WTC11 (cell line): ENCODE measurements around the gene AKAP6. TPM values are rescaled to one million over a fixed set of nuclear protein-coding genes. Genes with fewer than 3 reads are reported as not detected.

Source experiments
- ATAC-seq: fragments of 200-7000 bp; cut with Tn5 transposase; 2 replicates; pipeline ENCODE4 v1.10.0; 2021; ENCODE audit warnings: mild to moderate bottlenecking, moderate library complexity
- CTCF ChIA-PET: fragments of 300-600 bp; sonication (Branson Sonifier 250); formaldehyde crosslinking; loops from one replicate; lab custom pipeline; 2021; ENCODE audit warnings: antibody characterized with exemption; lab: Charles Lee
- POLR2A ChIA-PET: fragments of 350-600 bp; sonication (Branson Sonifier 250); formaldehyde crosslinking; loops from one replicate; lab custom pipeline; 2021; ENCODE audit warnings: antibody characterized with exemption; lab: Charles Lee
- DNase-seq: peaks from one replicate; pipeline ENCODE4 v3.0.0; 2021; ENCODE audit warnings: low spot score
- H3K27ac Mint-ChIP-seq: 2 replicates; pipeline ENCODE4 v1.8.0; 2021; ENCODE audit warnings: mixed read lengths
- H3K27me3 Mint-ChIP-seq: 2 replicates; pipeline ENCODE4 v1.8.0; 2021; ENCODE audit warnings: low read depth, mild to moderate bottlenecking, moderate library complexity, mixed read lengths
- H3K36me3 Mint-ChIP-seq: 2 replicates; pipeline ENCODE4 v1.8.0; 2021; ENCODE audit warnings: mixed read lengths
- H3K4me1 Mint-ChIP-seq: 2 replicates; pipeline ENCODE4 v1.8.0; 2022; ENCODE audit warnings: mixed read lengths
- H3K4me3 Mint-ChIP-seq: 2 replicates; pipeline ENCODE4 v1.8.0; 2021; ENCODE audit warnings: mild to moderate bottlenecking, moderate library complexity, mixed read lengths
- H3K9me3 Mint-ChIP-seq: 2 replicates; pipeline ENCODE4 v1.8.0; 2021; ENCODE audit warnings: mixed read lengths
- CREM ChIP-seq: sonication (generic); formaldehyde crosslinking; IDR thresholded peaks from 2 replicates; pipeline ENCODE4 v1.8.1; 2022; ENCODE audit warnings: mild to moderate bottlenecking, missing genetic modification reagents, moderate library complexity
- GRHL2 ChIP-seq: fragments of 250-450 bp; sonication (Bioruptor Pico); IDR thresholded peaks from 2 replicates; pipeline ENCODE4 v1.8.0; 2022; ENCODE audit warnings: mild to moderate bottlenecking, moderate library complexity; ENCODE audit not compliant: insufficient replicate concordance, severe bottlenecking
- JUN ChIP-seq: sonication (generic); formaldehyde crosslinking; IDR thresholded peaks from 2 replicates; pipeline ENCODE4 v1.8.0; 2023; ENCODE audit warnings: mild to moderate bottlenecking, missing genetic modification reagents
- NR1H2 ChIP-seq: sonication (generic); formaldehyde crosslinking; IDR thresholded peaks from 2 replicates; pipeline ENCODE4 v1.9.0; 2021; ENCODE audit warnings: mild to moderate bottlenecking, moderate library complexity, missing genetic modification reagents
- NR2C2 ChIP-seq: sonication (generic); formaldehyde crosslinking; IDR thresholded peaks from 2 replicates; pipeline ENCODE4 v1.8.0; 2022; ENCODE audit warnings: mild to moderate bottlenecking, missing genetic modification reagents
- NR3C1 ChIP-seq: sonication (generic); formaldehyde crosslinking; conservative IDR thresholded peaks from 2 replicates; pipeline ENCODE4 v1.8.1; 2023; ENCODE audit warnings: low read depth, mild to moderate bottlenecking, missing genetic modification reagents
- SMAD3 ChIP-seq: sonication (generic); formaldehyde crosslinking; IDR thresholded peaks from 2 replicates; pipeline ENCODE4 v1.8.0; 2022; ENCODE audit warnings: missing genetic modification reagents, mild to moderate bottlenecking, borderline replicate concordance
- TCF7 ChIP-seq: sonication (generic); formaldehyde crosslinking; IDR thresholded peaks from 2 replicates; pipeline ENCODE4 v1.8.0; 2022; ENCODE audit warnings: mild to moderate bottlenecking, low read depth, missing genetic modification reagents, moderate library complexity
- ZNF219 ChIP-seq: sonication (generic); formaldehyde crosslinking; IDR thresholded peaks from 2 replicates; pipeline ENCODE4 v1.8.0; 2023; ENCODE audit warnings: missing genetic modification reagents, mild to moderate bottlenecking, borderline replicate concordance
- ZNF232 ChIP-seq: sonication (generic); formaldehyde crosslinking; IDR thresholded peaks from 2 replicates; pipeline ENCODE4 v1.8.0; 2022; ENCODE audit warnings: mild to moderate bottlenecking, missing genetic modification reagents
- ZNF263 ChIP-seq: sonication (generic); formaldehyde crosslinking; IDR thresholded peaks from 2 replicates; pipeline ENCODE4 v1.8.1; 2022; ENCODE audit warnings: low read depth, mild to moderate bottlenecking, moderate library complexity, missing genetic modification reagents
- ZNF671 ChIP-seq: fragments of 250-450 bp; sonication (Bioruptor Pico); IDR thresholded peaks from 2 replicates; pipeline ENCODE4 v1.8.0; 2021; ENCODE audit warnings: mild to moderate bottlenecking
- total RNA-seq: library from RNA; stranded (reverse); gene quantifications from 3 replicates; pipeline ENCODE4 v1.2.3, GENCODE V29; 2021
- TF ChIP-seq, protein P1 (sequence below): sonication (generic); formaldehyde crosslinking; IDR thresholded peaks from 2 replicates; pipeline ENCODE4 v1.8.0; 2022; ENCODE audit warnings: mild to moderate bottlenecking, missing genetic modification reagents
- TF ChIP-seq, protein P2 (sequence below): fragments of 250-450 bp; sonication (Bioruptor Pico); IDR thresholded peaks from 2 replicates; pipeline ENCODE4 v1.9.0; 2021; ENCODE audit warnings: mild to moderate bottlenecking
- TF ChIP-seq, protein P3 (sequence below): sonication (generic); formaldehyde crosslinking; IDR thresholded peaks from 2 replicates; pipeline ENCODE4 v1.8.1; 2022; ENCODE audit warnings: mild to moderate bottlenecking, missing genetic modification reagents, moderate library complexity, borderline replicate concordance
- TF ChIP-seq, protein P4 (sequence below): fragments of 250-450 bp; sonication (Bioruptor Pico); IDR thresholded peaks from 2 replicates; pipeline ENCODE4 v1.9.0; 2021; ENCODE audit warnings: mild to moderate bottlenecking, borderline replicate concordance
- TF ChIP-seq, protein P5 (sequence below): sonication (generic); formaldehyde crosslinking; IDR thresholded peaks from 2 replicates; pipeline ENCODE4 v1.8.0; 2022; ENCODE audit warnings: mild to moderate bottlenecking, missing genetic modification reagents

The AKAP6 gene
- total RNA-seq, 1 experiment from 2014 or later = 0.63 TPM

DNA sequence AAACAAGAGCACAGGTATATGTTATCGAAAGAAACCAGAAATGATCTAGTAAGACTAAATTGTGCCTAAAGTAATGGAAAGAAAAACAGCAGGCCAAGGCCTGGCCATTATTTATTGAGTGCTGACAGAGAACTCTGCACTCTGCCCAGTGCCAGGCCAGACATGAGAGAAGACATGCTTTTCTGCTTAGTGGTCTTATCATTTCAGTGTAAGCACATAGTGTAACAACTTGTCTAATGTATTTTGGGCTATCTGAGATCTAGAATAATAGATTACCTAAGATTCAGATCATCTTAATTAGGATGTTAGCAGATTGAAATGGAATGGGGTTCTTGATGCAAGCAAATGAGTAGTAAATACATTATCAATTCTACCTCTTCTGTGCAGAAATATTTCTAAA is 278.3 kb downstream of the AKAP6 start:
- TF ChIP-seq, protein P1, sequence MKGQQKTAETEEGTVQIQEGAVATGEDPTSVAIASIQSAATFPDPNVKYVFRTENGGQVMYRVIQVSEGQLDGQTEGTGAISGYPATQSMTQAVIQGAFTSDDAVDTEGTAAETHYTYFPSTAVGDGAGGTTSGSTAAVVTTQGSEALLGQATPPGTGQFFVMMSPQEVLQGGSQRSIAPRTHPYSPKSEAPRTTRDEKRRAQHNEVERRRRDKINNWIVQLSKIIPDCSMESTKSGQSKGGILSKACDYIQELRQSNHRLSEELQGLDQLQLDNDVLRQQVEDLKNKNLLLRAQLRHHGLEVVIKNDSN = no peak
- TF ChIP-seq, protein P2, sequence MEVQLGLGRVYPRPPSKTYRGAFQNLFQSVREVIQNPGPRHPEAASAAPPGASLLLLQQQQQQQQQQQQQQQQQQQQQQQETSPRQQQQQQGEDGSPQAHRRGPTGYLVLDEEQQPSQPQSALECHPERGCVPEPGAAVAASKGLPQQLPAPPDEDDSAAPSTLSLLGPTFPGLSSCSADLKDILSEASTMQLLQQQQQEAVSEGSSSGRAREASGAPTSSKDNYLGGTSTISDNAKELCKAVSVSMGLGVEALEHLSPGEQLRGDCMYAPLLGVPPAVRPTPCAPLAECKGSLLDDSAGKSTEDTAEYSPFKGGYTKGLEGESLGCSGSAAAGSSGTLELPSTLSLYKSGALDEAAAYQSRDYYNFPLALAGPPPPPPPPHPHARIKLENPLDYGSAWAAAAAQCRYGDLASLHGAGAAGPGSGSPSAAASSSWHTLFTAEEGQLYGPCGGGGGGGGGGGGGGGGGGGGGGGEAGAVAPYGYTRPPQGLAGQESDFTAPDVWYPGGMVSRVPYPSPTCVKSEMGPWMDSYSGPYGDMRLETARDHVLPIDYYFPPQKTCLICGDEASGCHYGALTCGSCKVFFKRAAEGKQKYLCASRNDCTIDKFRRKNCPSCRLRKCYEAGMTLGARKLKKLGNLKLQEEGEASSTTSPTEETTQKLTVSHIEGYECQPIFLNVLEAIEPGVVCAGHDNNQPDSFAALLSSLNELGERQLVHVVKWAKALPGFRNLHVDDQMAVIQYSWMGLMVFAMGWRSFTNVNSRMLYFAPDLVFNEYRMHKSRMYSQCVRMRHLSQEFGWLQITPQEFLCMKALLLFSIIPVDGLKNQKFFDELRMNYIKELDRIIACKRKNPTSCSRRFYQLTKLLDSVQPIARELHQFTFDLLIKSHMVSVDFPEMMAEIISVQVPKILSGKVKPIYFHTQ = no peak
- H3K4me1 Mint-ChIP-seq = peaks cover 2% of the 10 kb centered on the region
- ChIA-PET CTCF (no interaction called here), POLR2A (no interaction called here)
- ATAC-seq = no peak
- no peaks in the 10 kb centered on the region for H3K27me3 Mint-ChIP-seq
- no peaks in the 10 kb centered on the region for H3K9me3 Mint-ChIP-seq
- no peak overlapping the region for H3K4me3 Mint-ChIP-seq
- H3K36me3 Mint-ChIP-seq = no peaks in the 10 kb centered on the region
- no peak for DNase-seq
- no peak overlapping the region for H3K27ac Mint-ChIP-seq

DNA sequence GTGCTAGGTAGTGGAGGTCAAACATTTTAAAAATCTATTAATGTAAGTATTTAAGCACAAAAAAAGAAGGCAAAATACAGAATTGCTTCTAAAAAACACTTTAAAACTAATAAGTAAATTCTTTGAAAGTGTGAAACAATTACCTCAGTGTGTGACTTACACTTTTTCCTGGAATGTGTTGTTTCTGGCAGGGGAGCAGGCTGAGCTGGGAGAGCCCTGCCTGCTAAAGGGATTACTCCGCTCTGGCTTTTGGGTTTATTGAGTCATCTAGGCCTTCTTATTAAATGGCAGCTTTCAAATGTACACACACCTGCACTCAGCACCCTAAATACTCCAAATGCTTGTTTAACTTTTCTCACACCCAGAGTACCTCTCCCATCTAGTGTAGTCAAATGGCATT is 279.8 kb downstream of the AKAP6 start:
- no peak for DNase-seq
- ChIA-PET CTCF (interaction anchor here (0.7 to 1.0 kb wide), 3 partner anchors 16 to 101 kb away, joined by 3 read pairs; no protein-coding TSS in a partner anchor), POLR2A (no interaction called here)
- Mint-ChIP-seq H3K27me3 (no peaks in the 10 kb centered on the region), H3K9me3 (no peaks in the 10 kb centered on the region), H3K36me3 (no peaks in the 10 kb centered on the region), H3K4me3 (no peak overlapping the region), H3K27ac (no peak overlapping the region), H3K4me1 (no peaks in the 10 kb centered on the region)
- TF ChIP-seq, protein P3, sequence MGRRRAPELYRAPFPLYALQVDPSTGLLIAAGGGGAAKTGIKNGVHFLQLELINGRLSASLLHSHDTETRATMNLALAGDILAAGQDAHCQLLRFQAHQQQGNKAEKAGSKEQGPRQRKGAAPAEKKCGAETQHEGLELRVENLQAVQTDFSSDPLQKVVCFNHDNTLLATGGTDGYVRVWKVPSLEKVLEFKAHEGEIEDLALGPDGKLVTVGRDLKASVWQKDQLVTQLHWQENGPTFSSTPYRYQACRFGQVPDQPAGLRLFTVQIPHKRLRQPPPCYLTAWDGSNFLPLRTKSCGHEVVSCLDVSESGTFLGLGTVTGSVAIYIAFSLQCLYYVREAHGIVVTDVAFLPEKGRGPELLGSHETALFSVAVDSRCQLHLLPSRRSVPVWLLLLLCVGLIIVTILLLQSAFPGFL (CRISPR knock-in tag) = no peak
- TF ChIP-seq SMAD3 (CRISPR knock-in tag) (no peak), ZNF219 (no peak), CREM (CRISPR knock-in tag) (no peak), NR2C2 (CRISPR knock-in tag) (no peak), JUN (CRISPR knock-in tag) (no peak)
- TF ChIP-seq, protein P4, sequence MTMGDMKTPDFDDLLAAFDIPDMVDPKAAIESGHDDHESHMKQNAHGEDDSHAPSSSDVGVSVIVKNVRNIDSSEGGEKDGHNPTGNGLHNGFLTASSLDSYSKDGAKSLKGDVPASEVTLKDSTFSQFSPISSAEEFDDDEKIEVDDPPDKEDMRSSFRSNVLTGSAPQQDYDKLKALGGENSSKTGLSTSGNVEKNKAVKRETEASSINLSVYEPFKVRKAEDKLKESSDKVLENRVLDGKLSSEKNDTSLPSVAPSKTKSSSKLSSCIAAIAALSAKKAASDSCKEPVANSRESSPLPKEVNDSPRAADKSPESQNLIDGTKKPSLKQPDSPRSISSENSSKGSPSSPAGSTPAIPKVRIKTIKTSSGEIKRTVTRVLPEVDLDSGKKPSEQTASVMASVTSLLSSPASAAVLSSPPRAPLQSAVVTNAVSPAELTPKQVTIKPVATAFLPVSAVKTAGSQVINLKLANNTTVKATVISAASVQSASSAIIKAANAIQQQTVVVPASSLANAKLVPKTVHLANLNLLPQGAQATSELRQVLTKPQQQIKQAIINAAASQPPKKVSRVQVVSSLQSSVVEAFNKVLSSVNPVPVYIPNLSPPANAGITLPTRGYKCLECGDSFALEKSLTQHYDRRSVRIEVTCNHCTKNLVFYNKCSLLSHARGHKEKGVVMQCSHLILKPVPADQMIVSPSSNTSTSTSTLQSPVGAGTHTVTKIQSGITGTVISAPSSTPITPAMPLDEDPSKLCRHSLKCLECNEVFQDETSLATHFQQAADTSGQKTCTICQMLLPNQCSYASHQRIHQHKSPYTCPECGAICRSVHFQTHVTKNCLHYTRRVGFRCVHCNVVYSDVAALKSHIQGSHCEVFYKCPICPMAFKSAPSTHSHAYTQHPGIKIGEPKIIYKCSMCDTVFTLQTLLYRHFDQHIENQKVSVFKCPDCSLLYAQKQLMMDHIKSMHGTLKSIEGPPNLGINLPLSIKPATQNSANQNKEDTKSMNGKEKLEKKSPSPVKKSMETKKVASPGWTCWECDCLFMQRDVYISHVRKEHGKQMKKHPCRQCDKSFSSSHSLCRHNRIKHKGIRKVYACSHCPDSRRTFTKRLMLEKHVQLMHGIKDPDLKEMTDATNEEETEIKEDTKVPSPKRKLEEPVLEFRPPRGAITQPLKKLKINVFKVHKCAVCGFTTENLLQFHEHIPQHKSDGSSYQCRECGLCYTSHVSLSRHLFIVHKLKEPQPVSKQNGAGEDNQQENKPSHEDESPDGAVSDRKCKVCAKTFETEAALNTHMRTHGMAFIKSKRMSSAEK = no peak
- TF ChIP-seq, protein P1 = no peak
- no peak for ATAC-seq

DNA sequence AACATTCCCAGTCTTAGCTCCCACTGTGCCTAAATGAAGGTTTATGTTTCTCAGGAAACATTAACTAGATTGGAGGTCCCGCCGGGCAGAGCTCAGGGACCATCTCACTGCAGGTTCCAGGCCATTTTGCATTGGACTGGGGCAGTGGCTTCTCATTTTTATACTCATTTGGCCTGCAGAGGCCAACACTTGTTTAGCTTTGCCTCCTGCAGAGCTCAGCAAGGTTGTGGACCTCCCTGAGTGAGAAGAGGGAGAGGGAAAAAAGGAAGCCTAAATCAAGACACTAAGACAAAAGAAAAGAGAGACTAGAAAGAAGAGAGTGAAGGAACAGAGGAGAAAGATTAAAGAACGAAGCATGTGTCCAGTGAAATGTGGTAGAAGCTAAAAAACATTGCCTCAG is 280.3 kb downstream of the AKAP6 start:
- ATAC-seq (no peak), DNase-seq (no peak)
- no peaks in the 10 kb centered on the region for H3K9me3 Mint-ChIP-seq
- H3K27me3 Mint-ChIP-seq = no peaks in the 10 kb centered on the region
- no peak overlapping the region for H3K4me3 Mint-ChIP-seq
- ChIA-PET POLR2A (no interaction called here), CTCF (interaction anchor here (0.7 to 1.0 kb wide), 2 partner anchors 17 to 100 kb away, joined by 3 read pairs; no protein-coding TSS in a partner anchor)
- no peaks in the 10 kb centered on the region for H3K4me1 Mint-ChIP-seq
- no peak overlapping the region for H3K27ac Mint-ChIP-seq
- no peaks in the 10 kb centered on the region for H3K36me3 Mint-ChIP-seq
- TF ChIP-seq, protein P5, sequence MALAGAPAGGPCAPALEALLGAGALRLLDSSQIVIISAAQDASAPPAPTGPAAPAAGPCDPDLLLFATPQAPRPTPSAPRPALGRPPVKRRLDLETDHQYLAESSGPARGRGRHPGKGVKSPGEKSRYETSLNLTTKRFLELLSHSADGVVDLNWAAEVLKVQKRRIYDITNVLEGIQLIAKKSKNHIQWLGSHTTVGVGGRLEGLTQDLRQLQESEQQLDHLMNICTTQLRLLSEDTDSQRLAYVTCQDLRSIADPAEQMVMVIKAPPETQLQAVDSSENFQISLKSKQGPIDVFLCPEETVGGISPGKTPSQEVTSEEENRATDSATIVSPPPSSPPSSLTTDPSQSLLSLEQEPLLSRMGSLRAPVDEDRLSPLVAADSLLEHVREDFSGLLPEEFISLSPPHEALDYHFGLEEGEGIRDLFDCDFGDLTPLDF (CRISPR knock-in tag) = no peak
- TF ChIP-seq, protein P2 = no peak
- TF ChIP-seq JUN (CRISPR knock-in tag) (no peak), ZNF263 (CRISPR knock-in tag) (no peak), ZNF232 (CRISPR knock-in tag) (no peak), NR3C1 (no peak), TCF7 (CRISPR knock-in tag) (no peak), NR1H2 (CRISPR knock-in tag) (no peak), GRHL2 (CRISPR knock-in tag) (no peak), ZNF671 (no peak)
